ENCODE results near the gene BLOC1S2. TPM values are rescaled to one million over a fixed set of nuclear protein-coding genes. Genes with fewer than 3 reads are reported as not detected.

Gene BLOC1S2
- total RNA-seq, 4 donors from 2014 or later, result 11.2 to 23.4 (median 17.5) TPM

DNA sequence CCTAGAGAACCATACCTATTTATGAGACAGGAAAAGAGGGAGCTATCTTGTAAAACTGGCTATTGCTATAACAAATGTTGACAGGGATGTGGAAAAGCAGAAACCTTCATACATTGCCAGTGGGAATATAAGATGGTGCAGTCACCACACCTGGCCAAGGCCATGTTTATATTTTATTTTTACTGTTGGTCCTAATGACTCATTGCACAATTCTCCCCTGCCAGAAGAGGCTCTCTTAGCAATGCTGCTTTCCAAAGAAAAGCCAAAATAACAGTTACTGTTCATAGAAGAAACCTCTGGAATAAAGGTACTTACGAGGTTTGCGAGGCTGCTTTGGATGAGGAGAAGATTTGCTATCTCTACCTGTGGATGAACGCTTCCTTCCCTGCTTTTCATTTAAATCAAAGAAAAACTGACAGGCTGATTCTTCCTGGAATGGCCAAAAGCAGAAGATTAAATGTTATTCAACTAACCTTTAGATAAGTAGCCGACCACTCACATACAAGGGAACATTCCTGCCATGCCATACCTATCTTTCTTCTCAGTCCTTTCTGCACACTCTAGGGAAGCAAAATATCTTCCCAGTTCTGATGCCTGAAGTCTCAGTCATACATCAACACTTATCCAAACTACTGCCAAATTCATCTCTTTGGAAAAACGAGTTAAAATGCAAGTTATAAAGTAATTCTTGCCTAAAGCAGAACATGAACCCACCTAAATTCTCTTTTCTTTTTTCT lies 40.8 kb downstream of the BLOC1S2 start:
- H3K27ac ChIP-seq (replicated peaks in 1 of 4), result no peak overlapping the region
- intact Hi-C loops (cut with DNase I), result no loop called here
- no peaks in the 10 kb centered on the region for H3K9me3 ChIP-seq
- no peaks in the 10 kb centered on the region for H3K27me3 ChIP-seq
- peaks cover 0 to 4% (median 0%) of the 10 kb centered on the region in 4 donors for H3K4me1 ChIP-seq
- TF ChIP-seq, protein P1, sequence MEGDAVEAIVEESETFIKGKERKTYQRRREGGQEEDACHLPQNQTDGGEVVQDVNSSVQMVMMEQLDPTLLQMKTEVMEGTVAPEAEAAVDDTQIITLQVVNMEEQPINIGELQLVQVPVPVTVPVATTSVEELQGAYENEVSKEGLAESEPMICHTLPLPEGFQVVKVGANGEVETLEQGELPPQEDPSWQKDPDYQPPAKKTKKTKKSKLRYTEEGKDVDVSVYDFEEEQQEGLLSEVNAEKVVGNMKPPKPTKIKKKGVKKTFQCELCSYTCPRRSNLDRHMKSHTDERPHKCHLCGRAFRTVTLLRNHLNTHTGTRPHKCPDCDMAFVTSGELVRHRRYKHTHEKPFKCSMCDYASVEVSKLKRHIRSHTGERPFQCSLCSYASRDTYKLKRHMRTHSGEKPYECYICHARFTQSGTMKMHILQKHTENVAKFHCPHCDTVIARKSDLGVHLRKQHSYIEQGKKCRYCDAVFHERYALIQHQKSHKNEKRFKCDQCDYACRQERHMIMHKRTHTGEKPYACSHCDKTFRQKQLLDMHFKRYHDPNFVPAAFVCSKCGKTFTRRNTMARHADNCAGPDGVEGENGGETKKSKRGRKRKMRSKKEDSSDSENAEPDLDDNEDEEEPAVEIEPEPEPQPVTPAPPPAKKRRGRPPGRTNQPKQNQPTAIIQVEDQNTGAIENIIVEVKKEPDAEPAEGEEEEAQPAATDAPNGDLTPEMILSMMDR (IDR thresholded peaks at IDR 0.05), result no peak
- 87% methylated on average over 5 of the region's 5 CpGs for WGBS
- no peak overlapping the region for H3K4me3 ChIP-seq
- no peak for DNase-seq (ENCODE audit: extremely low spot score)
- peaks cover 48 to 100% (median 91%) of the 10 kb centered on the region in 4 donors for H3K36me3 ChIP-seq

DNA sequence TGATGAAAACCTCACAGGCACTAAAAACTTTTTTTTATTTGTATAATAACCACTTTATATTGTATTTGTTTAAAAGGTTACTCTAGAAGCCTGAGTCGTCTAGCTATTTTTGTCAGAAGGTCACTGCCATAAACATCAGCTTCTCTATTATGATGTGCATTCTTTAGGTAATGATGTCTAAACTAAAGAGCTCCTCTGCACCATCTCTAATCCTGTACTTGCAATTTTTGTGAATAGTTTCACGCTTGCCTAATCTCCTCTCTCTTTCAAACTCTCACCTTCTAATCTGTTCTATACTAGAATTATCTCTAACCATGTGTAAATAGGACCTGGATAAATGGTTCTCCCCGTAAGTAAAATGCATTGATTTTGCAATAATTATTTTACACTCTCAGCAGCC lies 46.6 kb downstream of the BLOC1S2 start:
- H3K27ac ChIP-seq (replicated peaks in 1 of 4), result no peak overlapping the region
- TF ChIP-seq POLR2A (IDR thresholded peaks at IDR 0.05; ENCODE audit: low read depth) (no peak), POLR2AphosphoS5 (IDR thresholded peaks at IDR 0.05) (no peak), EP300 (IDR thresholded peaks at IDR 0.05) (no peak)
- TF ChIP-seq, protein P1 (IDR thresholded peaks at IDR 0.05), result no peak
- WGBS, result 87% methylated on average over 3 of the region's 3 CpGs
- H3K27me3 ChIP-seq, result no peaks in the 10 kb centered on the region
- H3K36me3 ChIP-seq, result peaks cover 52 to 100% (median 93%) of the 10 kb centered on the region in 4 donors
- no peaks in the 10 kb centered on the region for H3K9me3 ChIP-seq
- intact Hi-C loops (cut with DNase I), result no loop called here
- no peak for DNase-seq (ENCODE audit: extremely low spot score)
- no peak overlapping the region for H3K4me3 ChIP-seq
- no peaks in the 10 kb centered on the region for H3K4me1 ChIP-seq

DNA sequence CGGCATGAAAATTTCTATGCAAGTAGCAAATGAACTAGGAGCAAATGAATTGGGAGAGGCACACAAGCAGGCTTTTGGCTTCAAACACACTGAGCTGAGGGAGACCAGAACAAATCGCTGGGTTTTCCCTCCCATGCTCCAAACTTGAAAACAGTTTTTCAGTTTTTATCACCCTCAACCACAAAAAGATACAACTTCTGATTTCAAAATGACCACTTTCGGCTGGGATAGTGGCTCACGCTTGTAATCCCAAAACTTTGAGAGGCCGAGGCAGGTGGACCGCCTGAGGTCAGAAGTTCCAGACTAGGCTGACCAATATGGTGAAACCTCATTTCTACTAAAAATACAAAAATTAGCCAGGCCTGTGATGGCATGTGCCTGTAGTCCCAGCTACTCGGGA lies 48.1 kb downstream of the BLOC1S2 start:
- Histone ChIP-seq H3K36me3 (peaks cover 51 to 100% (median 90%) of the 10 kb centered on the region in 4 donors), H3K4me3 (no peak overlapping the region), H3K27me3 (no peaks in the 10 kb centered on the region), H3K9me3 (no peaks in the 10 kb centered on the region), H3K4me1 (no peaks in the 10 kb centered on the region), H3K27ac (replicated peaks in 1 of 4) (no peak overlapping the region)
- no peak for TF ChIP-seq EP300 (IDR thresholded peaks at IDR 0.05)
- TF ChIP-seq POLR2A (IDR thresholded peaks at IDR 0.05; ENCODE audit: low read depth), result no peak
- TF ChIP-seq POLR2AphosphoS5 (IDR thresholded peaks at IDR 0.05), result no peak
- TF ChIP-seq, protein P1 (IDR thresholded peaks at IDR 0.05), result no peak
- intact Hi-C loops (cut with DNase I), result no loop called here
- WGBS, result 98% methylated on average over 7 of the region's 7 CpGs
- no peak for DNase-seq (ENCODE audit: extremely low spot score)

DNA sequence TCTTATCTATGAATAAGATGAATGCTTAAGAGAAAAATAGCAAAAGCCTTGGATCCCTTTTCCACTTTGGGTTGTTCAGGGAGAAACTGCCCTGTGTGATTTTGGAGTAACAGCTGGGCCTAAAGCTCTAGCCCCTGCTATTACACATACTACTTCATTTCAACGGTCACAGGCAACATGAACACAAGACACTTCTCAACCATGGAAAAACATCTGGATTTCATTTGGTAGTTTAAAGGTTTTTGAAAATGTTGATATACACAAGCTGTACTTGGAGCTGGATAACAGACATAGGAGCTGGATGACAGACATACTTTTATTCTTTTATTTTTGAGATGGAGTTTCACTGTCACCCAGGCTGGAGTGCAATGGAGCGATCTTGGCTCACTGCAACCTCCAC lies 54.4 kb downstream of the BLOC1S2 start:
- Histone ChIP-seq H3K4me3 (no peak overlapping the region), H3K36me3 (peaks cover 35 to 58% (median 51%) of the 10 kb centered on the region in 4 donors)

More for the DNA sequence above, 54.4 kb downstream of the BLOC1S2 start:
- DNase-seq (ENCODE audit: extremely low spot score), result no peak
- TF ChIP-seq, protein P1 (IDR thresholded peaks at IDR 0.05), result no peak
- TF ChIP-seq POLR2AphosphoS5 (IDR thresholded peaks at IDR 0.05) (no peak), POLR2A (IDR thresholded peaks at IDR 0.05; ENCODE audit: low read depth) (no peak)
- Histone ChIP-seq H3K4me1 (peaks cover 13 to 24% (median 20%) of the 10 kb centered on the region in 4 donors), H3K9me3 (no peaks in the 10 kb centered on the region), H3K27ac (replicated peaks in 1 of 4) (no peak overlapping the region), H3K27me3 (no peaks in the 10 kb centered on the region)
- 55% methylated on average over 2 of the region's 2 CpGs for WGBS
- intact Hi-C loops (cut with DNase I), result no loop called here

All from esophagus muscularis mucosa (tissue), 4 donors.